ENCODE measurements around the gene PLB1. TPM values are rescaled to one million over a fixed set of nuclear protein-coding genes. Genes with fewer than 3 reads are reported as not detected.

The PLB1 gene
- polyA plus RNA-seq, 1 experiment: 0.38 TPM

GRCh38 chr2:28452534-28453081, 43.3 kb upstream of the PLB1 start:
- POLR2A ChIA-PET: no interaction called here
- DNase-seq (ENCODE audit: low read depth): no peak
- peak; percentile 97 for TF ChIP-seq CTCF (IDR thresholded peaks at IDR 0.05; ENCODE audit: insufficient read depth, low read depth, low read length)

GRCh38 chr2:28453396-28453795, 42.5 kb upstream of the PLB1 start:
- H3K27me3 ChIP-seq (ENCODE audit: control insufficient read depth, insufficient read depth, low read length): no peaks in the 10 kb centered on the region
- ChIA-PET CTCF (interaction anchor here (0.8 to 2.5 kb wide), 19 partner anchors 9 to 770 kb away, joined by 3 to 19 read pairs (median 3); no protein-coding TSS in a partner anchor), POLR2A (no interaction called here)

More at GRCh38 chr2:28452534-28453081, 43.3 kb upstream of the PLB1 start:
- Histone ChIP-seq H3K36me3 (ENCODE audit: control insufficient read depth, insufficient read depth, low read length) (no peaks in the 10 kb centered on the region), H3K4me3 (ENCODE audit: low read depth, low read length) (no peak overlapping the region), H3K27me3 (ENCODE audit: control insufficient read depth, insufficient read depth, low read length) (no peaks in the 10 kb centered on the region)
- CTCF ChIA-PET: interaction anchor here (0.5 to 2.5 kb wide), 25 partner anchors 9 to 769 kb away, joined by 3 to 19 read pairs (median 4); no protein-coding TSS in a partner anchor

GRCh38 chr2:28454016-28454930, 41.6 kb upstream of the PLB1 start:
- DNase-seq (ENCODE audit: low read depth): no peak
- TF ChIP-seq CTCF (IDR thresholded peaks at IDR 0.05; ENCODE audit: insufficient read depth, low read depth, low read length): no peak
- no peaks in the 10 kb centered on the region for H3K36me3 ChIP-seq (ENCODE audit: control insufficient read depth, insufficient read depth, low read length)
- ChIA-PET CTCF (interaction anchor here (0.7 to 2.5 kb wide), 10 partner anchors 9 to 750 kb away, joined by 3 to 15 read pairs (median 3); no protein-coding TSS in a partner anchor), POLR2A (no interaction called here)
- no peaks in the 10 kb centered on the region for H3K27me3 ChIP-seq (ENCODE audit: control insufficient read depth, insufficient read depth, low read length)
- H3K4me3 ChIP-seq (ENCODE audit: low read depth, low read length): no peak overlapping the region

More at GRCh38 chr2:28453396-28453795, 42.5 kb upstream of the PLB1 start:
- no peak for TF ChIP-seq CTCF (IDR thresholded peaks at IDR 0.05; ENCODE audit: insufficient read depth, low read depth, low read length)
- Histone ChIP-seq H3K36me3 (ENCODE audit: control insufficient read depth, insufficient read depth, low read length) (no peaks in the 10 kb centered on the region), H3K4me3 (ENCODE audit: low read depth, low read length) (no peak overlapping the region)
- no peak for DNase-seq (ENCODE audit: low read depth)

GRCh38 chr2:28457237-28457636, 38.6 kb upstream of the PLB1 start:
- no peak for TF ChIP-seq CTCF (IDR thresholded peaks at IDR 0.05; ENCODE audit: insufficient read depth, low read depth, low read length)
- DNase-seq (ENCODE audit: low read depth): no peak
- H3K4me3 ChIP-seq (ENCODE audit: low read depth, low read length): no peak overlapping the region
- ChIA-PET POLR2A (no interaction called here), CTCF (no interaction called here)
- H3K27me3 ChIP-seq (ENCODE audit: control insufficient read depth, insufficient read depth, low read length): no peaks in the 10 kb centered on the region
- H3K36me3 ChIP-seq (ENCODE audit: control insufficient read depth, insufficient read depth, low read length): no peaks in the 10 kb centered on the region

- TF ChIP-seq CTCF (IDR thresholded peaks at IDR 0.05; ENCODE audit: insufficient read depth, low read depth, low read length): no peak
- no peak for DNase-seq (ENCODE audit: low read depth)
- POLR2A ChIA-PET: no interaction called here
- CTCF ChIA-PET: no interaction called here
- Histone ChIP-seq H3K4me3 (ENCODE audit: low read depth, low read length) (no peak overlapping the region), H3K27me3 (ENCODE audit: control insufficient read depth, insufficient read depth, low read length) (0 out of 2 replicates have a peak, but pooled peaks cover 3% of the 10 kb centered on the region), H3K36me3 (ENCODE audit: control insufficient read depth, insufficient read depth, low read length) (no peaks in the 10 kb centered on the region)
Observed at GRCh38 chr2:28461056-28461455, 34.8 kb upstream of the PLB1 start.
